Activated CD4-positive, CD25-positive, alpha-beta regulatory T cell treated with anti-CD3 and anti-CD28 coated beads, Interleukin-2, amount 50 U/mL, for 24 hours (primary cell): Measurements from ENCODE around the gene CDCA3.

Experiments
- ATAC-seq, 2 donors: fragments of 150-1000 bp; cut with Tn5 transposase; one replicate each; pipeline ENCODE4 v1.10.0; 2021; ENCODE audit warnings: mild to moderate bottlenecking in 1 of 2, moderate library complexity in 1 of 2

Gene CDCA3

GRCh38 chr12:6831450-6831995 is 19.6 kb downstream of the CDCA3 start:
- no peak for ATAC-seq

DNA sequence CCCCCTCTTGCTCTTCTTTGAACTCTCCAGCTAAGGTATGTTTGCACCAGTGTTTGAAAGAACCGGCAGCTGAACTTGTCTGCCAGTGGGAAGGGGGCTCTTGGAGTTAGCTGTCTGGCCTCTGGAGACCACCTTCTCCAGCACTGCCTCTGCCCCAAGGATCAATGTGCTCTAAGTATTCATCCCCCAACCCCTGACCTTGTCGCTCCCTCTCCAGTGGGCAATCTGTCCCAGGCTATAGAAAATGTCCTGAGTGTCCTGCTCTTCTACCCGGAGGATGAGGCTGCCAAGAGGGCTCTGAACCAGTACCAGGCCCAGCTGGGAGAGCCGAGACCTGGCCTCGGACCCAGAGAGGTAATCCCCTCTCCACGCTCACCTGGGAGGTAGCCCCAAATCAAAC is 20.1 kb downstream of the CDCA3 start:
- ATAC-seq: no peak

GRCh38 chr12:6830286-6830890 is 20.7 kb downstream of the CDCA3 start:
- no peak for ATAC-seq

GRCh38 chr12:6829536-6830220 is 21.4 kb downstream of the CDCA3 start:
- no peak for ATAC-seq

- ATAC-seq: peak; percentile 63 to 67
Observed at GRCh38 chr12:6828781-6829535, 22.1 kb downstream of the CDCA3 start.

GRCh38 chr12:6827982-6828780 is 22.9 kb downstream of the CDCA3 start, which contains the start of gene P3H3:
Gene P3H3, plus strand, starts transcription at chr12:6828407. Its CDS starts 34 bp downstream, at chr12:6828441.
- ATAC-seq: peak; percentile 36 to 55

DNA sequence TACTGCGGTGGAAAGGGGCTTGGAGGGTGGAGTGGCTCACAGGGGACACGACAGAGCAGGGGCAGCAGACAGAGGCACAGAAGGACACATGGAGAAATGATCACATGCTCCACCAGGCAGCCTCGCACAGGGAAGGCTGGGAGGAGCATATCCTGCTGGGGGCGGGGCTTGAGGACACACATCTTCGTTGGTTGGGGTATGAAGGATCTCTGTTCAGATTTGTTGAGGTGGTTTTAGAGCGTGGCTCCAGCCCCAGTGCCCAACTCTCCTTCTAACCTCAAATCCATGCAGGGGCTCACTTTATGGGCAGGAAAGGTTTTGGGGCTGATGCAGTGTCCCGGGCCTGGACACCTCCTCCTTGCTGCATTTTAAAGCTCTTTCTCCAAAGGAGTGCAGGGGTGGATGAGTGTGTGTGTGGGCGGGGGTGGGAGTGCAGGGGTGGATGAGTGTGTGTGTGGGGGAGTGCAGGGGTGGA is 23.6 kb downstream of the CDCA3 start:
- no peak for ATAC-seq

DNA sequence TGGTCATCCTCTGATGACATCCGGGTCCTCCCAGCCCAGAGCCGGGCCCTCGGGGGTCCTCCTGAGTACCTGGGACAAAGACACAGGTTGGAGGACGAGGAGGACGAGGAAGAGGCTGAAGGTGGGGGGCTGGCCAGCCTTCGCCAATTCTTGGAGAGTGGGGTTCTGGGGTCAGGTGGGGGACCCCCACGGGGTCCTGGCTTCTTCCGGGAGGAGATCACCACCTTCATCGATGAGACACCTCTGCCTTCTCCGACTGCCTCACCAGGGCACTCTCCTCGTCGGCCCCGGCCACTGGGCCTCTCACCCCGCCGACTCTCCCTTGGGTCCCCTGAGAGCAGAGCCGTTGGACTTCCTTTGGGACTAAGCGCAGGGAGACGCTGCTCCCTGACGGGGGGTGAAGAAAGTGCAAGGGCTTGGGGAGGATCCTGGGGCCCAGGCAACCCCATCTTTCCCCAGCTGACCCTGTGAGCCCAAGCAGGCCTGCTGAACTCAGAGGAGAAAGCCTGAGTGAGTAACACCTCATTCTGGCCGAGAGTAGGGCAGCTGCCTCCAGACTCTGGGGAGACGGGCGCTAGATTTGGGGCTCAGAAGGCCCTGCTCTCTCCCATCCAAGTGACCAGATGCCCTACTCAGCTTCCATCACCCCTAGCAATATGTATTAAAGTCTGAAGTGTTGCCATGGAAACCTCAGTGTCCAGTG is 24.2 kb downstream of the CDCA3 start:
- ATAC-seq: no peak

GRCh38 chr12:6826125-6826733 is 24.9 kb downstream of the CDCA3 start:
- ATAC-seq: no peak

- peak; percentile 63 to 69 for ATAC-seq
Observed at GRCh38 chr12:6825398-6826124, 25.5 kb downstream of the CDCA3 start.

- ATAC-seq: no peak
Observed at GRCh38 chr12:6824901-6825381, 26.1 kb downstream of the CDCA3 start.

- no peak for ATAC-seq
Observed at GRCh38 chr12:6824085-6824775, 26.9 kb downstream of the CDCA3 start.

- ATAC-seq: no peak
Observed at GRCh38 chr12:6823182-6824084, 27.7 kb downstream of the CDCA3 start.

DNA sequence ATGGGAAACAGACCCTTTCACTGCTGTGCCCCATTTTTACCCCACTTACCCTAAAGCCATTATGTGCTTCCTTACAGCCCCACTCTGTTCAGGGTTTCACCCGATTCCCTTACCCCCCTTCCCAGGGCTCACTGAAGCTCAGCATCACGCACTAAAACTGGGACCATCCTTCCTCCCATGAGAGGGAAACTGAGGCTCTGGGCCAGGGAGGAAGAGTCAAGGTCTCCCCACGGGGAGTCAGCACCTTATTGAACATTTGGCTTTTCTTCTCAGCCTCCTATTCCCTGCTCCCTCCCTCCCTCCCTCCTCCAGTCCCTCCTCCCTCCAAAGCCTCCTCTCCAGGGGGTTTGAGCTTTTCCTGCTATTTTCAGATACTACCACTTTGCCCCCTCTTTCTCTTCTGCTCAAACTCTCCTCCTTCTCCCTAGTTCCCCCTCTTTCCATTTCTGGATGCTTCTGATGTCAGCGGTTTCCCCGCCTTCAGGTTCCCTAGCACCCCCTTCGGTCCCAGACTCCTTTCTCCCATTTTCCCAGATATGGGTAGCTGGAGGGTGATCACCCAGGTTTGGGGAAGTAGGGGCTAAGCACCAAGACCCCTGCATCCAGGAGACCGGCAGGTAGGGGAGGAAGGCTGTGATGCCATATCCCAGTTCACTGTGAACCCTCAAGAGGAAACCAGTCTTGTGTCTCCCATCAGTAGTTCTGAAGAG is 28.5 kb downstream of the CDCA3 start:
- no peak for ATAC-seq

DNA sequence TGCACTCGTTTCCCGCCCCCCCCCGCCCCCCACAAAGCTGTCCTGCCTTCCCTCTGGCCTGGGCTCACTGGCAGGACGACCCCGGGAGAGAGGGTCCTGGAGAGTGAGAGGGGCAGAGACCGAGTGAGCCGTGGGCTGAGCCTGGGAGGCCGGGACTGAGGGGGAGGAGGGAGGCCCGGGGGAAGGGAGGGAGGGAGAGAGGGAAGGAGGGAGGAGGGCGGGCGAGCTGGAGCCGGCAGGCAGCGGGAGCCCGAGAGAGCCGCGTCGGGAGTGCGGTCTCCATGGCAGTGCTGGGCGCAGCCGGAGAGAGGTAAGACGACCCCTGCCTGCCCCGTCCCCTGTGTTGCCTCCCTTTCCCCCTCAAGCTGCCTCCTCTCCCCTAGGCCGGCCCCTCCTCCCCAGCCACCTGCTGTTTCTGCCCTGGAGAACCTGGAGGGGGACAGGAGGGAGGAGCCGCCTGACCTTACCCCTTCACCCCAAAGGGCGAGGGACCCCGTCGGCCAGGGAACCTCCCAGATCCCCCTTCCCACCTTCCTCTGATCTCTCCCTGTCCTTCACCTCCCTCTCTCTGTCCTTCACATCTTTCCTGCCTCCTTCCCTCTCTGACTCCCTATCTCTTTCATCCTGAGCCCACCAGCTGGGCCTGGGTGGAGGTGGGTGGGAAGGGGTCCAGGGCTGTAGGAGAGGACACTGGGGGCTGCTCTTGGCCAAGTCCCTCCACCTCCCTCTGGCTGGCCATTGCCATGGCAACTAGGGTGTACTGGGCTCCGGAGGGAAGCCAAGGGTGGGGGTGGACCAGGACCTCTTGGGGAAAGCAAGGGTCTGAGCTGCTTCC is 29.3 kb downstream of the CDCA3 start, which contains the start of gene GPR162:
Gene GPR162 (plus strand): TSS at position 231 of the 835 bp plus-strand sequence. CDS start 2,078 bp downstream, outside the sequence.
- ATAC-seq: peak; percentile 5 to 9

- ATAC-seq: no peak
Observed at GRCh38 chr12:6820166-6820565, 30.9 kb downstream of the CDCA3 start.
